ENCODE data around the gene RIC3.

RIC3 gene

GRCh38 chr11:8080674-8081590 is 87.9 kb downstream of the RIC3 start, which contains the start of gene TUB:
TUB (plus strand) TSS chr11:8081211; CDS start chr11:8081511, 300 bp downstream.
- Mint-ChIP-seq H3K9me3 (no peaks in the 10 kb centered on the region), H3K36me3 (ENCODE audit: low read depth) (no peaks in the 10 kb centered on the region), H3K4me3 (peak within 1 kb of the TSS; percentile 62), H3K4me1 (ENCODE audit: low read depth) (peaks cover 6% of the 10 kb centered on the region), H3K27me3 (peaks cover 68% of the 10 kb centered on the region), H3K27ac (no peak within 1 kb of the TSS)
- DNase-seq: peak; percentile 38

- Mint-ChIP-seq H3K36me3 (ENCODE audit: low read depth) (no peaks in the 10 kb centered on the region), H3K4me1 (ENCODE audit: low read depth) (peaks cover 12% of the 10 kb centered on the region), H3K27ac (no peak overlapping the region), H3K4me3 (peak overlapping the region; percentile 62), H3K27me3 (peaks cover 63% of the 10 kb centered on the region), H3K9me3 (no peaks in the 10 kb centered on the region)
- no peak for DNase-seq
Measured at GRCh38 chr11:8080069-8080670, 88.7 kb downstream of the RIC3 start.

GRCh38 chr11:8079111-8079675 is 89.6 kb downstream of the RIC3 start:
- Mint-ChIP-seq H3K9me3 (no peaks in the 10 kb centered on the region), H3K27me3 (peaks cover 54% of the 10 kb centered on the region), H3K36me3 (ENCODE audit: low read depth) (no peaks in the 10 kb centered on the region), H3K27ac (no peak overlapping the region), H3K4me1 (ENCODE audit: low read depth) (peaks cover 17% of the 10 kb centered on the region), H3K4me3 (no peak overlapping the region)
- no peak for DNase-seq

GRCh38 chr11:8075119-8075726 is 93.6 kb downstream of the RIC3 start:
- Mint-ChIP-seq H3K27me3 (peaks cover 48% of the 10 kb centered on the region), H3K9me3 (no peaks in the 10 kb centered on the region), H3K36me3 (ENCODE audit: low read depth) (no peaks in the 10 kb centered on the region), H3K27ac (peak overlapping the region; percentile 67), H3K4me3 (no peak overlapping the region), H3K4me1 (ENCODE audit: low read depth) (peaks cover 12% of the 10 kb centered on the region)
- DNase-seq: no peak

GRCh38 chr11:8071616-8072581 is 96.9 kb downstream of the RIC3 start:
- DNase-seq: no peak
- Mint-ChIP-seq H3K27me3 (peaks cover 45% of the 10 kb centered on the region), H3K9me3 (no peaks in the 10 kb centered on the region), H3K4me3 (no peak overlapping the region), H3K27ac (no peak overlapping the region), H3K36me3 (ENCODE audit: low read depth) (no peaks in the 10 kb centered on the region), H3K4me1 (ENCODE audit: low read depth) (peaks cover 12% of the 10 kb centered on the region)

GRCh38 chr11:8070417-8071115 is 98.3 kb downstream of the RIC3 start:
- H3K27ac Mint-ChIP-seq: no peak overlapping the region
- DNase-seq: no peak
- H3K4me1 Mint-ChIP-seq (ENCODE audit: low read depth): peaks cover 7% of the 10 kb centered on the region
- H3K36me3 Mint-ChIP-seq (ENCODE audit: low read depth): no peaks in the 10 kb centered on the region
- H3K27me3 Mint-ChIP-seq: peaks cover 45% of the 10 kb centered on the region
- H3K4me3 Mint-ChIP-seq: no peak overlapping the region
- H3K9me3 Mint-ChIP-seq: no peaks in the 10 kb centered on the region

- peaks cover under 1% of the 10 kb centered on the region for H3K4me1 Mint-ChIP-seq (ENCODE audit: low read depth)
- H3K9me3 Mint-ChIP-seq: no peaks in the 10 kb centered on the region
- peaks cover 45% of the 10 kb centered on the region for H3K27me3 Mint-ChIP-seq
- no peak overlapping the region for H3K4me3 Mint-ChIP-seq
- DNase-seq: no peak
- no peaks in the 10 kb centered on the region for H3K36me3 Mint-ChIP-seq (ENCODE audit: low read depth)
- H3K27ac Mint-ChIP-seq: no peak overlapping the region
Measured at GRCh38 chr11:8069771-8070170, 99.1 kb downstream of the RIC3 start.

- Mint-ChIP-seq H3K27me3 (peaks cover 41% of the 10 kb centered on the region), H3K27ac (no peak overlapping the region), H3K36me3 (ENCODE audit: low read depth) (no peaks in the 10 kb centered on the region), H3K4me1 (ENCODE audit: low read depth) (no peaks in the 10 kb centered on the region), H3K9me3 (no peaks in the 10 kb centered on the region), H3K4me3 (no peak overlapping the region)
- no peak for DNase-seq
Measured at GRCh38 chr11:8068605-8069221, 100.1 kb downstream of the RIC3 start.

GRCh38 chr11:8067929-8068575 is 100.8 kb downstream of the RIC3 start:
- no peaks in the 10 kb centered on the region for H3K9me3 Mint-ChIP-seq
- no peak for DNase-seq
- no peaks in the 10 kb centered on the region for H3K4me1 Mint-ChIP-seq (ENCODE audit: low read depth)
- H3K27me3 Mint-ChIP-seq: peaks cover 39% of the 10 kb centered on the region
- H3K36me3 Mint-ChIP-seq (ENCODE audit: low read depth): no peaks in the 10 kb centered on the region
- H3K27ac Mint-ChIP-seq: no peak overlapping the region
- H3K4me3 Mint-ChIP-seq: no peak overlapping the region

GRCh38 chr11:8067567-8067928 is 101.3 kb downstream of the RIC3 start:
- no peak overlapping the region for H3K27ac Mint-ChIP-seq
- H3K9me3 Mint-ChIP-seq: no peaks in the 10 kb centered on the region
- H3K27me3 Mint-ChIP-seq: peaks cover 34% of the 10 kb centered on the region
- no peak overlapping the region for H3K4me3 Mint-ChIP-seq
- H3K36me3 Mint-ChIP-seq (ENCODE audit: low read depth): no peaks in the 10 kb centered on the region
- H3K4me1 Mint-ChIP-seq (ENCODE audit: low read depth): no peaks in the 10 kb centered on the region
- DNase-seq: no peak

- no peak overlapping the region for H3K27ac Mint-ChIP-seq
Measured at GRCh38 chr11:8066911-8067455, 101.8 kb downstream of the RIC3 start.

GRCh38 chr11:8066036-8066910 is 102.6 kb downstream of the RIC3 start:
- no peaks in the 10 kb centered on the region for H3K36me3 Mint-ChIP-seq (ENCODE audit: low read depth)
- H3K4me3 Mint-ChIP-seq: no peak overlapping the region
- H3K27me3 Mint-ChIP-seq: peaks cover 24% of the 10 kb centered on the region
- no peak for DNase-seq
- H3K9me3 Mint-ChIP-seq: no peaks in the 10 kb centered on the region
- no peak overlapping the region for H3K27ac Mint-ChIP-seq
- H3K4me1 Mint-ChIP-seq (ENCODE audit: low read depth): no peaks in the 10 kb centered on the region

More at GRCh38 chr11:8066911-8067455, 101.8 kb downstream of the RIC3 start:
- H3K4me3 Mint-ChIP-seq: no peak overlapping the region
- DNase-seq: no peak
- no peaks in the 10 kb centered on the region for H3K36me3 Mint-ChIP-seq (ENCODE audit: low read depth)
- no peaks in the 10 kb centered on the region for H3K9me3 Mint-ChIP-seq
- H3K27me3 Mint-ChIP-seq: peaks cover 31% of the 10 kb centered on the region
- H3K4me1 Mint-ChIP-seq (ENCODE audit: low read depth): no peaks in the 10 kb centered on the region
